HFFc6 (cell line): ENCODE results near the gene ABCA4. TPM values are rescaled to one million over a fixed set of nuclear protein-coding genes. Genes with fewer than 3 reads are reported as not detected.

ENCODE experiments used
- DNase-seq: peaks from one replicate; pipeline ENCODE4 v3.0.0-alpha.2; 2018
- H3K27ac Mint-ChIP-seq: 2 replicates; pipeline ENCODE4 v1.8.0; 2020; ENCODE audit warnings: mild to moderate bottlenecking, mixed read lengths
- H3K27me3 Mint-ChIP-seq: 2 replicates; pipeline ENCODE4 v1.8.0; 2021; ENCODE audit warnings: mild to moderate bottlenecking, moderate library complexity, mixed read lengths; ENCODE audit not compliant: insufficient read depth
- H3K36me3 Mint-ChIP-seq: 2 replicates; pipeline ENCODE4 v1.8.0; 2021; ENCODE audit warnings: low read depth, mixed read lengths
- H3K4me1 Mint-ChIP-seq: 2 replicates; pipeline ENCODE4 v1.8.0; 2020; ENCODE audit warnings: low read depth, mixed read lengths
- H3K4me3 Mint-ChIP-seq: 2 replicates; pipeline ENCODE4 v1.8.0; 2020; ENCODE audit warnings: mild to moderate bottlenecking, moderate library complexity, mixed read lengths
- H3K9me3 Mint-ChIP-seq: 2 replicates; pipeline ENCODE4 v1.8.0; 2020; ENCODE audit warnings: mild to moderate bottlenecking, mixed read lengths
- total RNA-seq, 6 experiments: library from RNA; stranded (reverse); fragmentation: NEBNext Ultra II Directional; extraction: Animal tissue kit (Norgen Biotek cat#: 25700); gene quantifications; 2 replicates in 1 of 6; 3 replicates in 5 of 6; pipeline ENCODE4 v1.2.3, GENCODE V29; 2021
- TF ChIP-seq, protein P1 (sequence below): fragments of 200-600 bp; sonication (generic); IDR thresholded peaks from 2 replicates; pipeline ENCODE4 v1.5.0; 2021; ENCODE audit warnings: antibody characterized with exemption, mild to moderate bottlenecking

The ABCA4 gene
- total RNA-seq, 6 experiments from 2014 or later: 0.03 to 0.09 (median 0.05) TPM; not detected in 3

DNA sequence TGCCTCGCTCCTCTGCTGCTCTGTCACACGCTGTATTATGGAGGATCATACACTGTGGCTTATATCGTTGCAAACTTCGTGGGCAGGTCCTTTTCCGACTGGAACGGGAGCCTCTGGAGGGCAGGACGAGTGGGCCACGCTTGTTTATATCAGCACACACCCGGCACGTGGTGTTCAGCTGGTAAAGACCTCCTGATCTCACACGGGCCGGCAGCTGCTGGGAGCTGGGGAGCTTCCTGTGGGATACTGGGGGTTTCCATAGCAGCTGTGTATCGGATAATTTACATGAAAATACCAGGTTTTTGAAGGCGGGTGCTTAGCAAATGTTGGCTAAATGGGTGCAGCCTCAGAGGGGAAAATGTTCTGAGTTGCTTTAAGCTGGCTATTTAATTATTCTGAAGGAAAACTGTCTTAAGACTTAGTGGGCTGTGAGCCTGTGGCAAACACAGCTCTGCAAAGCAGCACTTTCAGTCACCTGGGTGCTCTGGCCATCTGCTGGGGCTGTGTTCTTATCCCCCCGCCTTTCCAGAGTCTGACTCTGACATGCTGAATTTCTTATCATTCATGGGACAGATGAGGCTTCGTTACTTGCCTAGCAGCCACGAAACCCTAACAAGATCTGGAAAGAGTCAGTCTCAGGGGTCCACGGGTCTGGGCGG lies 108.1 kb downstream of the ABCA4 start:
- H3K27ac Mint-ChIP-seq: no peak overlapping the region
- no peaks in the 10 kb centered on the region for H3K36me3 Mint-ChIP-seq
- no peak for DNase-seq
- TF ChIP-seq, protein P1, sequence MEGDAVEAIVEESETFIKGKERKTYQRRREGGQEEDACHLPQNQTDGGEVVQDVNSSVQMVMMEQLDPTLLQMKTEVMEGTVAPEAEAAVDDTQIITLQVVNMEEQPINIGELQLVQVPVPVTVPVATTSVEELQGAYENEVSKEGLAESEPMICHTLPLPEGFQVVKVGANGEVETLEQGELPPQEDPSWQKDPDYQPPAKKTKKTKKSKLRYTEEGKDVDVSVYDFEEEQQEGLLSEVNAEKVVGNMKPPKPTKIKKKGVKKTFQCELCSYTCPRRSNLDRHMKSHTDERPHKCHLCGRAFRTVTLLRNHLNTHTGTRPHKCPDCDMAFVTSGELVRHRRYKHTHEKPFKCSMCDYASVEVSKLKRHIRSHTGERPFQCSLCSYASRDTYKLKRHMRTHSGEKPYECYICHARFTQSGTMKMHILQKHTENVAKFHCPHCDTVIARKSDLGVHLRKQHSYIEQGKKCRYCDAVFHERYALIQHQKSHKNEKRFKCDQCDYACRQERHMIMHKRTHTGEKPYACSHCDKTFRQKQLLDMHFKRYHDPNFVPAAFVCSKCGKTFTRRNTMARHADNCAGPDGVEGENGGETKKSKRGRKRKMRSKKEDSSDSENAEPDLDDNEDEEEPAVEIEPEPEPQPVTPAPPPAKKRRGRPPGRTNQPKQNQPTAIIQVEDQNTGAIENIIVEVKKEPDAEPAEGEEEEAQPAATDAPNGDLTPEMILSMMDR: no peak
- H3K27me3 Mint-ChIP-seq: peaks cover 16% of the 10 kb centered on the region
- peaks cover 26% of the 10 kb centered on the region for H3K4me1 Mint-ChIP-seq
- no peaks in the 10 kb centered on the region for H3K9me3 Mint-ChIP-seq
- no peak overlapping the region for H3K4me3 Mint-ChIP-seq

DNA sequence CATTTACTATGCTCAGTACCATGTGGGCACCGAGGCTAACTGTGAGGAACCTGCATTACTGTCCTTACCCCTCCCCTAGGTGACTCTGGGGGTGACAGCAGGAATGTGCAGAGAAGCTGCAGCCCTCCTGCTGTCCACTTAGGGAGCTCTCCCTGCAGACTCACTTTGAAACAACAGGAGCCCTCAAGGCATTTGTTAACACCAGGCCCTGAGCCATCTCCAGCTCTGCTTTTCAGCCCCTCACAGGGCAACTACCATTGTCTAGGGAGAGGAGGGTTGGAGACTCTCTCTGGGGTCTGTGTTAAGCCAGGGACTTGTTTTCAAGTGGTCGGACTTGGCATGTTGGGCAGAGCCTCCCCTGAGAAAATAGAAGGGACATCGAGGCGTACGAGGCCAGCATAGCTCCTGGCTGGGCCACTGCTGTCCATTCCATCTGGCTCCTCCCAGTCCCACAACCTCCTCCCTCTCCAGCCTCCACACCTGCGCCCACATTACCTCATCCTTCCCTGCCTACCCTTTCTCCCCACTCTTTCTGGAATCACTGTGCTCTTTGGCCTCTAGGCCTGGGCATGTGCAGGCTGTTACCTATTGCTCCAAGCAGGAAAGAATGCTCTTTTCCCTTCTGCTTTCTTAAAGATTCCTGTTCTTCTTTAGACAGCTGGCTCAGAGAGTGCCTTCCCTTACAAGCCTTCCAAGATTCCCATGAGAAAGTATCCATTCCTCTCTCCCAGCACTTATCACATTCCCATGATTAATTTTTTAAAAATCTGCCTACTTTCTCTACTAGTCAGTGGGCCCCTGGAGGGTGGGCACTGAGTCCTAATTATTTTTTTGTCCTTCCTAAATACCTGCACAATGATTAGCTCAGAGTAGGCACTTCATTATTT lies 109.0 kb downstream of the ABCA4 start:
- Mint-ChIP-seq H3K4me1 (peaks cover 20% of the 10 kb centered on the region), H3K4me3 (no peak overlapping the region), H3K9me3 (no peaks in the 10 kb centered on the region), H3K27ac (no peak overlapping the region), H3K27me3 (peaks cover 16% of the 10 kb centered on the region), H3K36me3 (no peaks in the 10 kb centered on the region)
- no peak for DNase-seq
- TF ChIP-seq, protein P1: no peak

DNA sequence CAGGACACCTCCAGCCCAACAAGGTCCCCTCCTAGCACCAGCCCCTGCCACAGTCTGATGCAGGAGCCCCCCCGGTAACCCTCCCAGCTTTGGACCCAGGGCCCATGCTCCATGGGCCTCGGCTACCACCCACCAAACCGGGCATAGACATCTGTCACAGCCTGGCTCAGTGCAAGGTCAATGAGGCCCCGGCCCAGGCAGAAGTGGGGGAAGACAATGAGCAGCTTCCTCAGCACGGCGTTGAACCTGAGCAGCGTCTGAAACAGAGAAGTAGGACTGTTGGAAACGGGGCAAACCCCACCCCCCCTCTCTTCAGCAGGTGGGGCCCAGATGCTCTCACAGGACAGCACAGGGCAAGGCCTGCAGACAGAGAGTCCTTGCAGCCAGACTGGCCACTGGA lies 109.8 kb downstream of the ABCA4 start:
- Mint-ChIP-seq H3K4me3 (no peak overlapping the region), H3K9me3 (no peaks in the 10 kb centered on the region), H3K4me1 (peaks cover 20% of the 10 kb centered on the region), H3K27me3 (peaks cover 16% of the 10 kb centered on the region), H3K27ac (no peak overlapping the region), H3K36me3 (no peaks in the 10 kb centered on the region)
- TF ChIP-seq, protein P1: no peak
- no peak for DNase-seq

DNA sequence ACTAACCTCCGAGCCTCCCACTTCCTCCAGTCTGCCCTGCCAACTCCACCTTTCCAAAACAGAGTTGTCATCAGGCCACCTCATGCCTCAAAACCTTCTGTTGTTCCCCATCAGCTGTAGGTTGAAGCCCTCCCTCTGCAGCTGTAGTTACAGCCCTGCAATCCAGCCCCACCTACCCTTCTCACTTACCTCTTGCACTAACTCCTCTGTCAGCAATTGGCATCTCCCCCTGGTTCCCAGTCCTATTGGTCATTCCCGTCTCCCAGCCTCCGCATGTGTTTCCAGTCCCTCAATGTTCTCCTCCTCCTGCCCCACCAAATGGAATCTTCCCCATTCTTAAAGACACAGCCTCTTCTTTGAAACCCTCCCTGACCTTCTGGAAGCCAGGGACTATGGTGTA lies 111.6 kb downstream of the ABCA4 start:
- TF ChIP-seq, protein P1: no peak
- no peaks in the 10 kb centered on the region for H3K9me3 Mint-ChIP-seq
- no peak overlapping the region; the same call in 1 of the 2 replicates for H3K4me3 Mint-ChIP-seq
- H3K27ac Mint-ChIP-seq: no peak overlapping the region
- DNase-seq: no peak
- peaks cover 18% of the 10 kb centered on the region for H3K27me3 Mint-ChIP-seq
- H3K36me3 Mint-ChIP-seq: no peaks in the 10 kb centered on the region
- H3K4me1 Mint-ChIP-seq: peaks cover 11% of the 10 kb centered on the region

DNA sequence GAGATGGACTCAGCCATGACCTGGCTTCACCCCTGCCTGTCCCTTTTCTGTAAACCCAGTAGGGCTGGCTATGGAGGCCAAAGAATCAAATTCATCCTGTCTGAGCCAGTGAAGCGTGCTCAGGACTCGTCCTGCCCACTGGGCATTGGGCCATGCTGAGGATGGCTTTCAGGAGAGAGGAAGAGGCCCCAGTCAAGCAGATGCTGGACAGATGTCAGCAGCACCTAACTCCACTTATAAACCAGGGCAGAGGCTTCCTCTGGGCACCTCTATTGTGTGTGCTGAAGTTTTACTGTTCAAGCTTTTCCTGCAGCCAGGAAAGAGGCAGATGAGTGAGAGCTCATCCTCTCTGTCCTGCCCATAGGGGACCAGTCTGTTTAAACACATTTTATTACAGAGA lies 114.3 kb downstream of the ABCA4 start:
- no peak overlapping the region for H3K4me3 Mint-ChIP-seq
- no peaks in the 10 kb centered on the region for H3K9me3 Mint-ChIP-seq

More for the DNA sequence above, 114.3 kb downstream of the ABCA4 start:
- Mint-ChIP-seq H3K27me3 (peaks cover 14% of the 10 kb centered on the region), H3K36me3 (no peaks in the 10 kb centered on the region), H3K4me1 (peaks cover 6% of the 10 kb centered on the region), H3K27ac (no peak overlapping the region)
- no peak for DNase-seq
- TF ChIP-seq, protein P1: no peak
